HCT116 (cell line): ENCODE measurements around the gene MDFI. TPM values are rescaled to one million over a fixed set of nuclear protein-coding genes. Genes with fewer than 3 reads are reported as not detected.

ENCODE experiments used
- ATAC-seq: fragments of 200-7000 bp; cut with Tn5 transposase; 2 replicates; pipeline ENCODE4 v1.9.1; 2020; ENCODE audit warnings: mild to moderate bottlenecking, moderate library complexity
- BruUV-seq: library from RNA; stranded (reverse); fragments of 400-500 nt; replicated peaks from 2 replicates; lab custom pipeline; 2021; lab: Mats Ljungman, UMichigan
- CTCF ChIA-PET: fragments of 300-600 bp; sonication (Branson Sonifier 250); formaldehyde crosslinking; loops from one replicate; lab custom pipeline; 2021; ENCODE audit warnings: antibody characterized with exemption; lab: Charles Lee
- POLR2A ChIA-PET: fragments of 300-600, 350-600 bp; sonication (Branson Sonifier 250); formaldehyde crosslinking; loops from one replicate; lab custom pipeline; 2021; ENCODE audit warnings: antibody characterized with exemption; lab: Charles Lee
- RAD21 ChIA-PET, 2 experiments: fragments of 300-600 bp; sonication (Branson Sonifier 250); formaldehyde crosslinking; loops; one replicate each; lab custom pipeline; 2023; ENCODE audit warnings: low total read pairs in 2 of 2; ENCODE audit not compliant: uncharacterized antibody in 2 of 2, unreplicated experiment in 2 of 2, low non-redundant PET in 1 of 2; lab: Charles Lee
- DNase-seq: peaks from one replicate; pipeline ENCODE4 v3.0.0-alpha.2; 2010; ENCODE audit warnings: low read depth, low spot score
- H2AFZ ChIP-seq: fragments of 200-600 bp; shearing (Covaris generic), sonication (generic); 2 replicates; pipeline ENCODE4 v1.6.1; 2017; ENCODE audit warnings: low read depth, mixed run types, mixed read lengths, antibody characterized with exemption, low read length; ENCODE audit not compliant: poor library complexity, severe bottlenecking
- H3K27ac ChIP-seq: 2 replicates; pipeline ENCODE4 v1.5.1; 2012; ENCODE audit warnings: low read depth, low read length
- H3K27me3 ChIP-seq: fragments of 200-600 bp; sonication (generic); 2 replicates; pipeline ENCODE4 v1.6.1; 2016; ENCODE audit warnings: mixed run types, low read length, mixed read lengths; ENCODE audit not compliant: insufficient read depth
- H3K36me3 ChIP-seq, 2 experiments: fragments of 200-500 bp in 1 of 2; fragments of 200-600 bp in 1 of 2; sonication (Bioruptor generic) in 1 of 2; sonication (generic) in 1 of 2; 2 replicates each; pipeline versions ENCODE4 v1.5.1 to v1.6.1; 2014 to 2016; ENCODE audit warnings: low read length in 2 of 2, inconsistent platforms in 1 of 2, mixed read lengths in 1 of 2, mixed run types in 1 of 2; ENCODE audit not compliant: insufficient read depth in 2 of 2, control insufficient read depth in 1 of 2
- H3K4me1 ChIP-seq, 2 experiments: fragments of 200-600 bp in 1 of 2; sonication (generic) in 1 of 2; 2 replicates each; pipeline versions ENCODE4 v1.5.1 to v1.6.1; 2012 to 2017; ENCODE audit warnings: low read length in 2 of 2, inconsistent platforms in 1 of 2, mild to moderate bottlenecking in 1 of 2, mixed read lengths in 1 of 2, mixed run types in 1 of 2, moderate library complexity in 1 of 2; ENCODE audit not compliant: insufficient read depth in 2 of 2, control insufficient read depth in 1 of 2
- H3K4me2 ChIP-seq: fragments of 200-600 bp; sonication (generic); 2 replicates; pipeline ENCODE4 v1.6.1; 2017; ENCODE audit warnings: mixed run types, low read length, mixed read lengths
- H3K4me3 ChIP-seq, 2 experiments: fragments of 200-600 bp in 1 of 2; sonication (generic) in 1 of 2; replicated peaks in 1 of 2; 2 replicates each; pipeline ENCODE4 v1.5.1; 2011 to 2016; ENCODE audit warnings: low read length in 2 of 2, control low read depth in 1 of 2, low read depth in 1 of 2, mild to moderate bottlenecking in 1 of 2, mixed read lengths in 1 of 2, mixed run types in 1 of 2
- H3K79me2 ChIP-seq: fragments of 200-600 bp; sonication (generic); 2 replicates; pipeline ENCODE4 v1.6.1; 2017; ENCODE audit warnings: mild to moderate bottlenecking, mixed run types, low read length, moderate library complexity, mixed read lengths; ENCODE audit not compliant: insufficient read depth
- H3K9ac ChIP-seq: fragments of 200-600 bp; sonication (generic); 2 replicates; pipeline ENCODE4 v1.6.1; 2016; ENCODE audit warnings: low read length, mixed read lengths
- H3K9me2 ChIP-seq: fragments of 200-600 bp; sonication (generic), shearing (Covaris generic); 2 replicates; pipeline ENCODE4 v1.6.1; 2017; ENCODE audit warnings: mixed run types, mild to moderate bottlenecking, moderate library complexity; ENCODE audit not compliant: insufficient read depth
- H3K9me3 ChIP-seq, 2 experiments: fragments of 200-500 bp in 1 of 2; fragments of 200-600 bp in 1 of 2; sonication (Bioruptor generic) in 1 of 2; sonication (generic) in 1 of 2; 2 replicates each; pipeline ENCODE4 v1.6.1; 2014 to 2017; ENCODE audit warnings: low read length in 2 of 2, mixed read lengths in 2 of 2, inconsistent platforms in 1 of 2, low read depth in 1 of 2, mild to moderate bottlenecking in 1 of 2, mixed run types in 1 of 2, moderate library complexity in 1 of 2; ENCODE audit not compliant: control insufficient read depth in 1 of 2, insufficient read depth in 1 of 2
- H4K20me1 ChIP-seq: fragments of 200-600 bp; sonication (generic), shearing (Covaris generic); 2 replicates; pipeline ENCODE4 v1.6.1; 2017; ENCODE audit warnings: mixed run types, mild to moderate bottlenecking, moderate library complexity; ENCODE audit not compliant: insufficient read depth
- CEBPB ChIP-seq: IDR thresholded peaks from 2 replicates; pipeline ENCODE4 v1.6.1; 2012; ENCODE audit warnings: low read depth
- CTCF ChIP-seq, 3 experiments: fragments of 200-600 bp in 1 of 3; sonication (generic) in 1 of 3; IDR thresholded peaks in 2 of 3; conservative IDR thresholded peaks in 1 of 3; 2 replicates each; pipeline ENCODE4 v1.5.1; 2012 to 2017; ENCODE audit warnings: low read depth in 2 of 3, low read length in 2 of 3, antibody characterized with exemption in 1 of 3, borderline replicate concordance in 1 of 3, control low read depth in 1 of 3, mild to moderate bottlenecking in 1 of 3, mixed read lengths in 1 of 3, mixed run types in 1 of 3, moderate library complexity in 1 of 3; ENCODE audit not compliant: insufficient read depth in 1 of 3
- EGR1 ChIP-seq: IDR thresholded peaks from 2 replicates; pipeline ENCODE4 v1.6.1; 2012; ENCODE audit warnings: low read depth
- ELF1 ChIP-seq: IDR thresholded peaks from 2 replicates; pipeline ENCODE4 v1.6.1; 2012; ENCODE audit warnings: low read depth, borderline replicate concordance
- EZH2 ChIP-seq: fragments of 200-600 bp; sonication (generic); IDR thresholded peaks from 2 replicates; pipeline ENCODE4 v1.6.1; 2017; ENCODE audit warnings: antibody characterized with exemption, mixed run types
- FOSL1 ChIP-seq: IDR thresholded peaks from 2 replicates; pipeline ENCODE4 v1.6.1; 2012; ENCODE audit warnings: low read depth
- JUND ChIP-seq: IDR thresholded peaks from 2 replicates; pipeline ENCODE4 v1.6.1; 2012
- MAX ChIP-seq: IDR thresholded peaks from 2 replicates; pipeline ENCODE4 v1.6.1; 2012
- POLR2A ChIP-seq: IDR thresholded peaks from 2 replicates; pipeline ENCODE4 v1.7.0; 2011; ENCODE audit warnings: borderline replicate concordance; ENCODE audit not compliant: insufficient read depth, insufficient read length; ENCODE audit errors: extremely low read depth
- POLR2AphosphoS5 ChIP-seq: IDR thresholded peaks from 2 replicates; pipeline ENCODE4 v1.6.1; 2011; ENCODE audit warnings: mild to moderate bottlenecking, low read depth, low read length, moderate library complexity
- SP1 ChIP-seq: IDR thresholded peaks from 2 replicates; pipeline ENCODE4 v1.6.1; 2012; ENCODE audit warnings: low read depth
- SRF ChIP-seq: IDR thresholded peaks from 2 replicates; pipeline ENCODE4 v1.6.1; 2012; ENCODE audit warnings: low read depth
- TCF7L2 ChIP-seq: IDR thresholded peaks from 2 replicates; pipeline ENCODE4 v1.7.0; 2011; ENCODE audit warnings: borderline replicate concordance, inconsistent platforms; ENCODE audit not compliant: insufficient read depth, insufficient read length; ENCODE audit errors: extremely low read depth
- YY1 ChIP-seq: IDR thresholded peaks from 2 replicates; pipeline ENCODE4 v1.6.1; 2011; ENCODE audit warnings: low read length, low read depth, moderate library complexity, mild to moderate bottlenecking; ENCODE audit not compliant: insufficient replicate concordance; ENCODE audit errors: extremely low read depth
- ZBTB33 ChIP-seq: IDR thresholded peaks from 2 replicates; pipeline ENCODE4 v1.6.1; 2011; ENCODE audit warnings: mild to moderate bottlenecking, low read length, moderate library complexity; ENCODE audit not compliant: insufficient replicate concordance; ENCODE audit errors: extremely low read depth
- ZFX ChIP-seq: fragments of 450-650 bp; IDR thresholded peaks from 2 replicates; pipeline ENCODE4 v1.6.1; 2017
- ZNF274 ChIP-seq: fragments of 200-500 bp; sonication (Bioruptor generic); IDR thresholded peaks from 2 replicates; pipeline ENCODE4 v1.6.1; 2014; ENCODE audit warnings: mild to moderate bottlenecking, low read depth, low read length, inconsistent platforms
- intact Hi-C: fragments of 100-400 bp; cut with micrococcal nuclease; formaldehyde crosslinking; loops from 2 replicates; pipeline ENCODE4 v1.10.0; 2022
- total RNA-seq: library from RNA; stranded (reverse); gene quantifications from one replicate; pipeline ENCODE4 v1.2.1, GENCODE V29; 2021; ENCODE audit not compliant: unreplicated experiment

The MDFI gene
- total RNA-seq, 1 experiment from 2014 or later = 35.5 TPM

GRCh38 chr6:41633056-41633634 is 5.1 kb upstream of the MDFI start:
- CTCF ChIA-PET = no interaction called here
- H3K9me2 ChIP-seq = no peaks in the 10 kb centered on the region
- H3K4me2 ChIP-seq = no peak overlapping the region
- no peaks in the 10 kb centered on the region for H4K20me1 ChIP-seq
- TF ChIP-seq SRF = no peak
- no peak for TF ChIP-seq ZBTB33
- no peak for TF ChIP-seq YY1
- no peak for TF ChIP-seq TCF7L2
- TF ChIP-seq CEBPB = no peak
- no peak for TF ChIP-seq EGR1
- TF ChIP-seq CTCF (IDR thresholded peaks at IDR 0.05 in 2 of 3, conservative IDR thresholded peaks at IDR 0.05 in 1 of 3; ENCODE audit: borderline replicate concordance in 1 of 3, insufficient read depth in 1 of 3, low read depth in 2 of 3, low read length in 2 of 3) = no peak
- no peak for TF ChIP-seq ZNF274
- TF ChIP-seq ZFX = no peak
- TF ChIP-seq POLR2A = no peak
- TF ChIP-seq EZH2 = no peak
- no peak for TF ChIP-seq FOSL1
- TF ChIP-seq JUND = no peak
- TF ChIP-seq ELF1 = no peak
- TF ChIP-seq POLR2AphosphoS5 = no peak
- no peak for TF ChIP-seq MAX
- no peak for TF ChIP-seq SP1
- RAD21 ChIA-PET = no interaction called here
- peaks cover 19 to 24% of the 10 kb centered on the region in 2 experiments for H3K4me1 ChIP-seq
- DNase-seq = no peak
- H3K36me3 ChIP-seq = no peaks in the 10 kb centered on the region
- H3K4me3 ChIP-seq = no peak overlapping the region
- no peak for ATAC-seq
- H3K79me2 ChIP-seq = peaks cover 10% of the 10 kb centered on the region; the same call in 1 of the 2 replicates
- H3K27me3 ChIP-seq = no peaks in the 10 kb centered on the region
- no TSS peak for BruUV-seq
- H3K9ac ChIP-seq = no peak overlapping the region
- POLR2A ChIA-PET = no interaction called here
- intact Hi-C loops = no loop called here
- H2AFZ ChIP-seq = no peak overlapping the region
- H3K27ac ChIP-seq = no peak overlapping the region
- no peaks in the 10 kb centered on the region for H3K9me3 ChIP-seq
